ENCODE results near the gene TRIM17. TPM values are rescaled to one million over a fixed set of nuclear protein-coding genes. Genes with fewer than 3 reads are reported as not detected.

TRIM17 gene
- total and polyA plus RNA-seq, 10 donors, result 0.36 to 7.1 (median 4.7) TPM

GRCh38 chr1:228415853-228416216 is 826 bp downstream of the TRIM17 start:
- no peak for DNase-seq
- Histone ChIP-seq H3K9me3 (no peaks in the 10 kb centered on the region), H3K4me1 (peaks cover 0 to 32% (median 18%) of the 10 kb centered on the region in 6 donors), H3K4me3 (peak overlapping the region in 7 of 8 donors; percentile 37 to 70 (median 39)), H3K27ac (peak overlapping the region in 5 of 8 donors; percentile 31 to 64 (median 54)), H3K27me3 (replicated peaks in 1 of 7) (peaks cover 0 to 46% (median 17%) of the 10 kb centered on the region in 7 donors), H3K36me3 (peaks cover 0 to 17% (median 0%) of the 10 kb centered on the region in 6 donors)
- TF ChIP-seq POLR2AphosphoS5 (IDR thresholded peaks at IDR 0.05), result no peak
- no peak for TF ChIP-seq CTCF (IDR thresholded peaks at IDR 0.05 in 8 of 11, conservative IDR thresholded peaks at IDR 0.05 in 3 of 11)
- no peak for TF ChIP-seq POLR2A (IDR thresholded peaks at IDR 0.05)
- intact Hi-C loops (cut with DNase I; ENCODE audit: low total_unique reads), result no loop called here
- 19 to 29% (median 22%) methylated on average over 22 to 23 of the region's 23 CpGs for WGBS, 5 donors

- no peaks in the 10 kb centered on the region for H3K9me3 ChIP-seq
- peaks cover 0 to 34% (median 20%) of the 10 kb centered on the region in 6 donors for H3K4me1 ChIP-seq
- peaks cover 0 to 46% (median 17%) of the 10 kb centered on the region in 7 donors for H3K27me3 ChIP-seq (replicated peaks in 1 of 7)
- TF ChIP-seq CTCF (IDR thresholded peaks at IDR 0.05 in 8 of 11, conservative IDR thresholded peaks at IDR 0.05 in 3 of 11), result no peak
- no peak for TF ChIP-seq POLR2A (IDR thresholded peaks at IDR 0.05)
- TF ChIP-seq POLR2AphosphoS5 (IDR thresholded peaks at IDR 0.05), result no peak
- WGBS, 5 donors, result 57 to 69% (median 64%) methylated on average over 7 of the region's 7 CpGs
- peak; percentile 68 for DNase-seq
- intact Hi-C loops (cut with DNase I; ENCODE audit: low total_unique reads), result no loop called here
- peak overlapping the region in 2 of 8 donors; percentile 53 to 70 for H3K4me3 ChIP-seq
- peaks cover 0 to 23% (median under 1%) of the 10 kb centered on the region in 6 donors for H3K36me3 ChIP-seq
- H3K27ac ChIP-seq, result no peak overlapping the region
These were observed 1.4 kb downstream of the TRIM17 start for GRCh38 chr1:228415221-228415620.

- Histone ChIP-seq H3K4me1 (peaks cover 0 to 39% (median 22%) of the 10 kb centered on the region in 6 donors), H3K36me3 (peaks cover 0 to 29% (median 2%) of the 10 kb centered on the region in 6 donors), H3K27me3 (replicated peaks in 1 of 7) (peaks cover 0 to 46% (median 17%) of the 10 kb centered on the region in 7 donors), H3K9me3 (no peaks in the 10 kb centered on the region), H3K4me3 (no peak overlapping the region), H3K27ac (no peak overlapping the region)
- intact Hi-C loops (cut with DNase I; ENCODE audit: low total_unique reads), result no loop called here
- peak; percentile 73 for DNase-seq
- peak in 1 of 3 donors; percentile 42 for TF ChIP-seq POLR2AphosphoS5 (IDR thresholded peaks at IDR 0.05)
- no peak for TF ChIP-seq POLR2A (IDR thresholded peaks at IDR 0.05)
- TF ChIP-seq CTCF (IDR thresholded peaks at IDR 0.05 in 8 of 11, conservative IDR thresholded peaks at IDR 0.05 in 3 of 11), result no peak
- 81 to 85% (median 83%) methylated on average over 16 to 25 of the region's 25 CpGs for WGBS, 5 donors
These were observed 2.0 kb downstream of the TRIM17 start for GRCh38 chr1:228414511-228415211.

- TF ChIP-seq POLR2A (IDR thresholded peaks at IDR 0.05) (no peak), POLR2AphosphoS5 (IDR thresholded peaks at IDR 0.05) (no peak)
- peaks cover 0 to 52% (median 29%) of the 10 kb centered on the region in 6 donors for H3K4me1 ChIP-seq
- DNase-seq, result peak; percentile 52
- 83 to 93% (median 90%) methylated on average over 8 to 10 of the region's 10 CpGs for WGBS, 5 donors
- no peaks in the 10 kb centered on the region for H3K9me3 ChIP-seq
- peaks cover 0 to 32% (median 2%) of the 10 kb centered on the region in 6 donors for H3K36me3 ChIP-seq
- H3K27ac ChIP-seq, result no peak overlapping the region
- intact Hi-C loops (cut with DNase I; ENCODE audit: low total_unique reads), result no loop called here
- H3K27me3 ChIP-seq (replicated peaks in 1 of 7), result peaks cover 0 to 40% (median 17%) of the 10 kb centered on the region in 7 donors
- no peak overlapping the region for H3K4me3 ChIP-seq
These were observed 3.2 kb downstream of the TRIM17 start for GRCh38 chr1:228413241-228414010.
